ENCODE data around the gene MTERF1. TPM values are rescaled to one million over a fixed set of nuclear protein-coding genes. Genes with fewer than 3 reads are reported as not detected.

MTERF1 gene
- polyA plus RNA-seq, 1 of the 3 experiments (the other 2 are of a cell fraction): 6.1 TPM

DNA sequence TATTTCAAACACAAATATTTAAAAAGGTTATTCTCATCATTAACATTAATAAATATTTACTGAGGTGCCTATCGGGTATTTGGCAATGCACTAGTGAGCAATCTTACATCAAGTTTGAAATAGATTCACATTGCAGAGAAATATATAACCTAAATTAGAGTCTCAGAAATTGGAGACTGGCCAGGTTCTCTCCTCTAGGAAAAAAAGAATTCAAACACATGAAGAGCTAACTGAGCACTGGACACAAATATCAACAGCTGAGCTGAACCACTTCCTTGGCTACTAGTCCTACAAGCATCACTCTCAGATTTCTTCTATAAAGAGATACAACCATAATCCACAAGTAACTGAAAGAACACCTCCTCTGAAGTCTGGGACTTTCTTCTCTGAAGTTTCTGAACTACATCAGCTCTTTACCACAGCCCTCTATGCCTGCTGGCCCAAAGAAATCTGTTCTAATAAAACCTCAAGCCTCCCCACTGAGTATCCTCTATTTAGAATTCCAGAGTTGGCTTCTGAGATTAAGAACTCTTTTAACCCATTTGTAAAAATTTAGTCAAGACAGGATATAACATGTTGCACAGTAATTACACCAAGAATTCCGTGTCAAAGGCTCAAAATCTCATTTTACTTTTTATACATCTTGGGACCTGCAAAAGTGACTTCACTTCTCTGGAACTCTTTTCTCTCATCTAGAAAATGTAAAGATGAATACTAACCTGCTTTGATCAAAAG is 45.2 kb downstream of the MTERF1 start:
- Histone ChIP-seq H3K4me2 (no peak overlapping the region), H3K9ac (no peak overlapping the region), H3K36me3 (replicated peaks in 1 of 2; ENCODE audit: control insufficient read depth in 1 of 2, insufficient read depth in 2 of 2, low read length in 1 of 2) (no peaks in the 10 kb centered on the region), H3K27me3 (ENCODE audit: insufficient read depth) (no peaks in the 10 kb centered on the region), H2AFZ (ENCODE audit: low read depth) (no peak overlapping the region), H3F3A (replicated peaks; ENCODE audit: insufficient read depth) (peaks cover 7% of the 10 kb centered on the region), H3K79me2 (ENCODE audit: insufficient read depth) (no peaks in the 10 kb centered on the region), H3K9me3 (no peaks in the 10 kb centered on the region), H3K27ac (ENCODE audit: low read depth in 2 of 2, low read length in 1 of 2) (no peak overlapping the region), H3K4me1 (ENCODE audit: control insufficient read depth in 1 of 2, insufficient read depth in 2 of 2, low read depth in 1 of 2, low read length in 1 of 2) (peaks cover 0 to 5% of the 10 kb centered on the region in 2 experiments; a peak in 3 of 4 replicates), H3K9me2 (no peaks in the 10 kb centered on the region), H3K4me3 (ENCODE audit: low read depth in 2 of 2, low read length in 1 of 2) (no peak overlapping the region), H4K20me1 (ENCODE audit: insufficient read depth) (no peaks in the 10 kb centered on the region)
- WGBS (ENCODE audit: low lambda C conversion rate): 75% methylated on average over 2 of the region's 2 CpGs
- no peak for DNase-seq
- TF ChIP-seq TEAD4 (IDR thresholded peaks at IDR 0.05; ENCODE audit: borderline replicate concordance, insufficient read depth): no peak
- TF ChIP-seq EZH2phosphoT487 (IDR thresholded peaks at IDR 0.05; ENCODE audit: borderline replicate concordance, low read depth): no peak
- TF ChIP-seq, protein P1, sequence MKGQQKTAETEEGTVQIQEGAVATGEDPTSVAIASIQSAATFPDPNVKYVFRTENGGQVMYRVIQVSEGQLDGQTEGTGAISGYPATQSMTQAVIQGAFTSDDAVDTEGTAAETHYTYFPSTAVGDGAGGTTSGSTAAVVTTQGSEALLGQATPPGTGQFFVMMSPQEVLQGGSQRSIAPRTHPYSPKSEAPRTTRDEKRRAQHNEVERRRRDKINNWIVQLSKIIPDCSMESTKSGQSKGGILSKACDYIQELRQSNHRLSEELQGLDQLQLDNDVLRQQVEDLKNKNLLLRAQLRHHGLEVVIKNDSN (IDR thresholded peaks at IDR 0.05; ENCODE audit: borderline replicate concordance, low read depth): no peak
- no peak for TF ChIP-seq FOXJ3 (CRISPR knock-in tag; IDR thresholded peaks at IDR 0.05)
- no peak for TF ChIP-seq REST (IDR thresholded peaks at IDR 0.05; ENCODE audit: low read depth, low read length)
- no peak for TF ChIP-seq CHD2 (IDR thresholded peaks at IDR 0.05; ENCODE audit: low read length, partially characterized antibody)
- TF ChIP-seq USF2 (IDR thresholded peaks at IDR 0.05; ENCODE audit: borderline replicate concordance, low read depth, low read length): no peak
- TF ChIP-seq EP300 (IDR thresholded peaks at IDR 0.05; ENCODE audit: borderline replicate concordance in 1 of 2, low read depth in 1 of 2, low read length in 1 of 2): no peak
- no peak for TF ChIP-seq POLR2AphosphoS5 (IDR thresholded peaks at IDR 0.05; ENCODE audit: low read depth, low read length)
- no peak for TF ChIP-seq SMC3 (IDR thresholded peaks at IDR 0.05; ENCODE audit: low read depth, low read length)
- no peak for TF ChIP-seq RXRA (IDR thresholded peaks at IDR 0.05; ENCODE audit: borderline replicate concordance, low read depth)
- TF ChIP-seq TAF1 (IDR thresholded peaks at IDR 0.05; ENCODE audit: borderline replicate concordance, low read depth, low read length): no peak
- no peak for TF ChIP-seq RCOR1 (IDR thresholded peaks at IDR 0.05; ENCODE audit: low read length)
- no peak for TF ChIP-seq GATA2 (CRISPR knock-in tag; IDR thresholded peaks at IDR 0.05)
- TF ChIP-seq ELF1 (IDR thresholded peaks at IDR 0.05): no peak
- TF ChIP-seq YY1 (IDR thresholded peaks at IDR 0.05; ENCODE audit: low read depth): no peak
- no peak for TF ChIP-seq FOSL2 (IDR thresholded peaks at IDR 0.05; ENCODE audit: borderline replicate concordance, low read depth)
- TF ChIP-seq, protein P2, sequence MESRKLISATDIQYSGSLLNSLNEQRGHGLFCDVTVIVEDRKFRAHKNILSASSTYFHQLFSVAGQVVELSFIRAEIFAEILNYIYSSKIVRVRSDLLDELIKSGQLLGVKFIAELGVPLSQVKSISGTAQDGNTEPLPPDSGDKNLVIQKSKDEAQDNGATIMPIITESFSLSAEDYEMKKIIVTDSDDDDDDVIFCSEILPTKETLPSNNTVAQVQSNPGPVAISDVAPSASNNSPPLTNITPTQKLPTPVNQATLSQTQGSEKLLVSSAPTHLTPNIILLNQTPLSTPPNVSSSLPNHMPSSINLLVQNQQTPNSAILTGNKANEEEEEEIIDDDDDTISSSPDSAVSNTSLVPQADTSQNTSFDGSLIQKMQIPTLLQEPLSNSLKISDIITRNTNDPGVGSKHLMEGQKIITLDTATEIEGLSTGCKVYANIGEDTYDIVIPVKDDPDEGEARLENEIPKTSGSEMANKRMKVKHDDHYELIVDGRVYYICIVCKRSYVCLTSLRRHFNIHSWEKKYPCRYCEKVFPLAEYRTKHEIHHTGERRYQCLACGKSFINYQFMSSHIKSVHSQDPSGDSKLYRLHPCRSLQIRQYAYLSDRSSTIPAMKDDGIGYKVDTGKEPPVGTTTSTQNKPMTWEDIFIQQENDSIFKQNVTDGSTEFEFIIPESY (IDR thresholded peaks at IDR 0.05; ENCODE audit: borderline replicate concordance, low read depth): no peak
- TF ChIP-seq, protein P3, sequence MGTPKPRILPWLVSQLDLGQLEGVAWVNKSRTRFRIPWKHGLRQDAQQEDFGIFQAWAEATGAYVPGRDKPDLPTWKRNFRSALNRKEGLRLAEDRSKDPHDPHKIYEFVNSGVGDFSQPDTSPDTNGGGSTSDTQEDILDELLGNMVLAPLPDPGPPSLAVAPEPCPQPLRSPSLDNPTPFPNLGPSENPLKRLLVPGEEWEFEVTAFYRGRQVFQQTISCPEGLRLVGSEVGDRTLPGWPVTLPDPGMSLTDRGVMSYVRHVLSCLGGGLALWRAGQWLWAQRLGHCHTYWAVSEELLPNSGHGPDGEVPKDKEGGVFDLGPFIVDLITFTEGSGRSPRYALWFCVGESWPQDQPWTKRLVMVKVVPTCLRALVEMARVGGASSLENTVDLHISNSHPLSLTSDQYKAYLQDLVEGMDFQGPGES (IDR thresholded peaks at IDR 0.05; ENCODE audit: low read depth, low read length): no peak
- ChIA-PET POLR2A (no interaction called here), CTCF (interaction anchor here (1.0 to 1.7 kb wide), 3 partner anchors 31 to 746 kb away, joined by 3 read pairs; partner anchors contain the start of gene GATAD1)
